Inflammatory macrophage treated with lipopolysaccharide for 4 hours (primary cell): Measurements from ENCODE around the gene HOXC10.

ENCODE experiments used
- DNase-seq: peaks from one replicate; pipeline ENCODE4 v3.0.0-alpha.2; 2020

The HOXC10 gene

GRCh38 chr12:53984901-53985691, at the start of gene HOXC10:
TSS of gene HOXC10 (plus strand) at chr12:53985146. CDS start at chr12:53985260, 114 bp downstream.
- DNase-seq = peak; percentile 56

GRCh38 chr12:53935383-53936341, 49.3 kb upstream of the HOXC10 start:
- DNase-seq = no peak

GRCh38 chr12:53937099-53937498, 47.8 kb upstream of the HOXC10 start:
- no peak for DNase-seq

- DNase-seq = no peak
Measured at GRCh38 chr12:53937596-53938325, 47.2 kb upstream of the HOXC10 start.

GRCh38 chr12:53938326-53939140, 46.4 kb upstream of the HOXC10 start, which contains the start of gene HOXC13:
TSS of gene HOXC13 (plus strand) at chr12:53938831. CDS start at chr12:53938907, 76 bp downstream.
- no peak for DNase-seq

- DNase-seq = no peak
Measured at GRCh38 chr12:53939141-53940108, 45.5 kb upstream of the HOXC10 start.

GRCh38 chr12:53940443-53941014, 44.4 kb upstream of the HOXC10 start:
- no peak for DNase-seq

- DNase-seq = no peak
Measured at GRCh38 chr12:53941187-53941586, 43.8 kb upstream of the HOXC10 start.

- no peak for DNase-seq
Measured at GRCh38 chr12:53941750-53942149, 43.2 kb upstream of the HOXC10 start.

GRCh38 chr12:53942467-53942997, 42.4 kb upstream of the HOXC10 start:
- DNase-seq = no peak

- no peak for DNase-seq
Measured at GRCh38 chr12:53944209-53944608, 40.7 kb upstream of the HOXC10 start.

- no peak for DNase-seq
Measured at GRCh38 chr12:53944907-53945847, 39.8 kb upstream of the HOXC10 start.

- no peak for DNase-seq
Measured at GRCh38 chr12:53947743-53948142, 37.2 kb upstream of the HOXC10 start.

- DNase-seq = no peak
Measured at GRCh38 chr12:53948650-53949593, 36.0 kb upstream of the HOXC10 start.

GRCh38 chr12:53949631-53950436, 35.1 kb upstream of the HOXC10 start:
- DNase-seq = no peak

- no peak for DNase-seq
Measured at GRCh38 chr12:53950437-53950773, 34.5 kb upstream of the HOXC10 start.
